ENCODE measurements around the gene FAU.
A peak's percentile ranks its signal among the peaks of the same experiment; 100 is the strongest.

Gene FAU

GRCh38 chr11:65121865-65122696 lies at the start of gene FAU, which contains the start of gene MRPL49:
Gene FAU, minus strand, starts transcription at chr11:65122134. Its CDS starts 321 bp downstream, at chr11:65121813.
Gene MRPL49, plus strand, starts transcription at chr11:65122321. Its CDS starts 26 bp downstream, at chr11:65122347.
- H3K9me3 Mint-ChIP-seq (ENCODE audit: low read depth), result no peaks in the 10 kb centered on the region
- H3K4me3 Mint-ChIP-seq, result peak within 1 kb of the TSS; percentile 100
- no peaks in the 10 kb centered on the region for H3K27me3 Mint-ChIP-seq
- H3K27ac Mint-ChIP-seq, result peak within 1 kb of the TSS; percentile 100
- peaks cover 16% of the 10 kb centered on the region for H3K36me3 Mint-ChIP-seq
- peaks cover 48% of the 10 kb centered on the region for H3K4me1 Mint-ChIP-seq (ENCODE audit: low read depth)

- Mint-ChIP-seq H3K4me1 (ENCODE audit: low read depth) (no peaks in the 10 kb centered on the region), H3K36me3 (no peaks in the 10 kb centered on the region), H3K9me3 (ENCODE audit: low read depth) (no peaks in the 10 kb centered on the region), H3K27me3 (no peaks in the 10 kb centered on the region), H3K4me3 (no peak within 1 kb of the TSS), H3K27ac (no peak within 1 kb of the TSS)
These were observed 48.2 kb upstream of the FAU start, which contains the start of gene SPDYC for GRCh38 chr11:65170058-65170534. Gene SPDYC, plus strand, starts transcription at chr11:65170233. Its CDS starts 1,125 bp downstream, at chr11:65171358.

GRCh38 chr11:65169164-65169641 lies 47.3 kb upstream of the FAU start:
- H3K36me3 Mint-ChIP-seq, result no peaks in the 10 kb centered on the region
- no peaks in the 10 kb centered on the region for H3K27me3 Mint-ChIP-seq
- H3K27ac Mint-ChIP-seq, result no peak overlapping the region
- H3K4me1 Mint-ChIP-seq (ENCODE audit: low read depth), result no peaks in the 10 kb centered on the region
- H3K4me3 Mint-ChIP-seq, result no peak overlapping the region
- no peaks in the 10 kb centered on the region for H3K9me3 Mint-ChIP-seq (ENCODE audit: low read depth)

- no peak overlapping the region for H3K4me3 Mint-ChIP-seq
- H3K27ac Mint-ChIP-seq, result no peak overlapping the region
- H3K27me3 Mint-ChIP-seq, result no peaks in the 10 kb centered on the region
- H3K9me3 Mint-ChIP-seq (ENCODE audit: low read depth), result no peaks in the 10 kb centered on the region
- H3K36me3 Mint-ChIP-seq, result no peaks in the 10 kb centered on the region
- no peaks in the 10 kb centered on the region for H3K4me1 Mint-ChIP-seq (ENCODE audit: low read depth)
These were observed 45.7 kb upstream of the FAU start for GRCh38 chr11:65167656-65168055.

- Mint-ChIP-seq H3K36me3 (no peaks in the 10 kb centered on the region), H3K4me1 (ENCODE audit: low read depth) (no peaks in the 10 kb centered on the region), H3K4me3 (no peak overlapping the region), H3K9me3 (ENCODE audit: low read depth) (no peaks in the 10 kb centered on the region), H3K27me3 (no peaks in the 10 kb centered on the region), H3K27ac (no peak overlapping the region)
These were observed 45.0 kb upstream of the FAU start for GRCh38 chr11:65166893-65167292.

GRCh38 chr11:65165410-65166317 lies 43.7 kb upstream of the FAU start:
- Mint-ChIP-seq H3K9me3 (ENCODE audit: low read depth) (no peaks in the 10 kb centered on the region), H3K27ac (no peak overlapping the region), H3K4me3 (no peak overlapping the region), H3K4me1 (ENCODE audit: low read depth) (no peaks in the 10 kb centered on the region), H3K36me3 (no peaks in the 10 kb centered on the region), H3K27me3 (no peaks in the 10 kb centered on the region)

GRCh38 chr11:65163684-65164083 lies 41.8 kb upstream of the FAU start:
- H3K27me3 Mint-ChIP-seq, result no peaks in the 10 kb centered on the region
- no peak overlapping the region for H3K27ac Mint-ChIP-seq
- H3K36me3 Mint-ChIP-seq, result no peaks in the 10 kb centered on the region
- no peaks in the 10 kb centered on the region for H3K4me1 Mint-ChIP-seq (ENCODE audit: low read depth)
- no peaks in the 10 kb centered on the region for H3K9me3 Mint-ChIP-seq (ENCODE audit: low read depth)
- no peak overlapping the region for H3K4me3 Mint-ChIP-seq

- Mint-ChIP-seq H3K4me3 (no peak overlapping the region), H3K36me3 (no peaks in the 10 kb centered on the region), H3K27ac (no peak overlapping the region), H3K9me3 (ENCODE audit: low read depth) (no peaks in the 10 kb centered on the region), H3K4me1 (ENCODE audit: low read depth) (no peaks in the 10 kb centered on the region), H3K27me3 (peaks cover 2% of the 10 kb centered on the region)
These were observed 38.7 kb upstream of the FAU start for GRCh38 chr11:65160643-65161042.

- Mint-ChIP-seq H3K27ac (no peak overlapping the region), H3K27me3 (peaks cover 2% of the 10 kb centered on the region), H3K4me1 (ENCODE audit: low read depth) (no peaks in the 10 kb centered on the region), H3K4me3 (no peak overlapping the region), H3K36me3 (no peaks in the 10 kb centered on the region), H3K9me3 (ENCODE audit: low read depth) (no peaks in the 10 kb centered on the region)
These were observed 37.1 kb upstream of the FAU start for GRCh38 chr11:65159012-65159411.

- no peaks in the 10 kb centered on the region for H3K9me3 Mint-ChIP-seq (ENCODE audit: low read depth)
- no peak overlapping the region for H3K4me3 Mint-ChIP-seq
- H3K27me3 Mint-ChIP-seq, result peaks cover 5% of the 10 kb centered on the region
- H3K4me1 Mint-ChIP-seq (ENCODE audit: low read depth), result no peaks in the 10 kb centered on the region
- no peaks in the 10 kb centered on the region for H3K36me3 Mint-ChIP-seq
- no peak overlapping the region for H3K27ac Mint-ChIP-seq
These were observed 35.4 kb upstream of the FAU start for GRCh38 chr11:65157336-65157735.

- Mint-ChIP-seq H3K4me1 (ENCODE audit: low read depth) (peaks cover 1% of the 10 kb centered on the region), H3K36me3 (no peaks in the 10 kb centered on the region), H3K27ac (no peak overlapping the region), H3K9me3 (ENCODE audit: low read depth) (no peaks in the 10 kb centered on the region), H3K27me3 (peaks cover 5% of the 10 kb centered on the region), H3K4me3 (no peak overlapping the region)
These were observed 35.0 kb upstream of the FAU start for GRCh38 chr11:65156926-65157325.

- H3K36me3 Mint-ChIP-seq, result no peaks in the 10 kb centered on the region
- H3K27me3 Mint-ChIP-seq, result peaks cover 7% of the 10 kb centered on the region
- H3K9me3 Mint-ChIP-seq (ENCODE audit: low read depth), result no peaks in the 10 kb centered on the region
- H3K4me1 Mint-ChIP-seq (ENCODE audit: low read depth), result peaks cover 1% of the 10 kb centered on the region
- H3K4me3 Mint-ChIP-seq, result no peak overlapping the region
- H3K27ac Mint-ChIP-seq, result no peak overlapping the region
These were observed 34.3 kb upstream of the FAU start for GRCh38 chr11:65156256-65156655.

- no peak overlapping the region for H3K4me3 Mint-ChIP-seq
- peaks cover 6% of the 10 kb centered on the region for H3K27me3 Mint-ChIP-seq
- no peaks in the 10 kb centered on the region for H3K9me3 Mint-ChIP-seq (ENCODE audit: low read depth)
- no peaks in the 10 kb centered on the region for H3K36me3 Mint-ChIP-seq
- no peak overlapping the region for H3K27ac Mint-ChIP-seq
- H3K4me1 Mint-ChIP-seq (ENCODE audit: low read depth), result peaks cover 1% of the 10 kb centered on the region
These were observed 30.2 kb upstream of the FAU start for GRCh38 chr11:65152122-65152521.

GRCh38 chr11:65151331-65151899 lies 29.5 kb upstream of the FAU start:
- Mint-ChIP-seq H3K36me3 (no peaks in the 10 kb centered on the region), H3K27me3 (peaks cover 6% of the 10 kb centered on the region), H3K27ac (no peak overlapping the region), H3K4me3 (no peak overlapping the region), H3K9me3 (ENCODE audit: low read depth) (no peaks in the 10 kb centered on the region), H3K4me1 (ENCODE audit: low read depth) (peaks cover 1% of the 10 kb centered on the region)
